IPS DF 6.9 (cell line): ENCODE results near the gene GAN.
"Not testable (repeated sequence)": the region's sequence is repeated elsewhere in the genome, so short reads cannot be mapped to it uniquely, and the experiment has no call there.

ENCODE experiments used
- DNase-seq: peaks from one replicate; pipeline ENCODE4 v3.0.0-alpha.2; 2013; ENCODE audit warnings: low read depth, low spot score
- H3K27ac ChIP-seq: one replicate; pipeline ENCODE4 v1.5.1; 2013; ENCODE audit warnings: low read length, control low read depth
- H3K27me3 ChIP-seq: 2 replicates; pipeline ENCODE4 v1.6.1; 2013; ENCODE audit warnings: mild to moderate bottlenecking, low read length; ENCODE audit not compliant: control insufficient read depth, insufficient read depth
- H3K36me3 ChIP-seq: 2 replicates; pipeline ENCODE4 v1.6.1; 2013; ENCODE audit warnings: low read length; ENCODE audit not compliant: control insufficient read depth, insufficient read depth
- H3K4me1 ChIP-seq: 2 replicates; pipeline ENCODE4 v1.6.1; 2013; ENCODE audit warnings: low read length; ENCODE audit not compliant: control insufficient read depth, insufficient read depth
- H3K4me3 ChIP-seq: 2 replicates; pipeline ENCODE4 v1.5.1; 2013; ENCODE audit warnings: mild to moderate bottlenecking, low read length
- H3K9me3 ChIP-seq: 2 replicates; pipeline ENCODE4 v1.6.1; 2013; ENCODE audit warnings: low read length, inconsistent platforms; ENCODE audit not compliant: control insufficient read depth, insufficient read depth
- WGBS: extraction: QIAGEN DNeasy Blood & Tissue Kit; methylation state at CpG from one replicate; pipeline ENCODE4 v1.1.7; 2013; ENCODE audit warnings: mixed read lengths, missing lambda C conversion rate; ENCODE audit not compliant: insufficient read length, insufficient coverage; 5-methylcytosine and 5-hydroxymethylcytosine counted together

The GAN gene

GRCh38 chr16:81422153-81422552 lies 107.4 kb downstream of the GAN start:
- WGBS, result no CpG with 5 or more reads among the region's 7 CpGs
- H3K4me3 ChIP-seq, H3K9me3 ChIP-seq: not testable (repeated sequence)

GRCh38 chr16:81424771-81425170 lies 110.0 kb downstream of the GAN start:
- no peaks in the 10 kb centered on the region for H3K9me3 ChIP-seq
- WGBS, result no CpG with 5 or more reads among the region's 1 CpG
- no peak overlapping the region for H3K27ac ChIP-seq
- no peak overlapping the region for H3K4me3 ChIP-seq
- no peaks in the 10 kb centered on the region for H3K36me3 ChIP-seq
- no peaks in the 10 kb centered on the region for H3K4me1 ChIP-seq
- DNase-seq, result no peak
- H3K27me3 ChIP-seq, result no peaks in the 10 kb centered on the region

More at GRCh38 chr16:81422153-81422552, 107.4 kb downstream of the GAN start:
- not testable (repeated sequence) for H3K4me1 ChIP-seq, DNase-seq, H3K27me3 ChIP-seq, H3K36me3 ChIP-seq, H3K27ac ChIP-seq

- no peak overlapping the region for H3K4me3 ChIP-seq
- no peaks in the 10 kb centered on the region for H3K36me3 ChIP-seq
- H3K27me3 ChIP-seq, result no peaks in the 10 kb centered on the region
- no peaks in the 10 kb centered on the region for H3K4me1 ChIP-seq
- WGBS, result no CpG with 5 or more reads among the region's 6 CpGs
- no peak overlapping the region for H3K27ac ChIP-seq
- DNase-seq, result no peak
- no peaks in the 10 kb centered on the region for H3K9me3 ChIP-seq
These were observed 112.5 kb downstream of the GAN start for GRCh38 chr16:81427219-81427618.

DNA sequence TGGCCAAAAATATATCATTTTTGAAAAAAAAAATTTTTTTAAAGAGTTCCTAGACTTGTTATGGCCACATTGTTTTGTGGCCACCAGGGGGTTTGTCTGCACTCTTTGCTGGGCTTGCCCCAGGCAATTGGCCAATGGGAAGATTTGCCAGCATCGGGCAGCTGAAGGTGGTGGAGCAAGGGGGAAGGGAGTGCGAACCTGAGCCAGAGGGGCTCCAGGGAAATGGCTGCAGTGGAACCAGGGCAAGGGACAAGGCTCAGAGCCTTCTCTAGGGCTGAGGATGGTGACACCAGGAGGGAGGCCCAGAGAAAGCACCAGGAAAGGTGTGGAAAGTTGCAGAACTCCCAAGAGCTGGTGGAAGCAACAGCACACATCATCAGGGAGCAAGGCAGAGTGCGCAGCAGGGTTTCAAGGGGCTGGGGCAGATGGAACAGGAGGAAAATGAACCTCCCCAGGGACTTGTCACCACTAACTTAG lies 114.3 kb downstream of the GAN start:
- Histone ChIP-seq H3K27ac (no peak overlapping the region), H3K4me3 (no peak overlapping the region), H3K4me1 (peaks cover 2% of the 10 kb centered on the region; the same call in 1 of the 2 replicates), H3K27me3 (no peaks in the 10 kb centered on the region), H3K9me3 (no peaks in the 10 kb centered on the region), H3K36me3 (no peaks in the 10 kb centered on the region)
- no CpG with 5 or more reads among the region's 3 CpGs for WGBS
- DNase-seq, result no peak

GRCh38 chr16:81431554-81432353 lies 117.0 kb downstream of the GAN start:
- no peaks in the 10 kb centered on the region for H3K27me3 ChIP-seq
- H3K4me1 ChIP-seq, result peaks cover 2% of the 10 kb centered on the region; the same call in 1 of the 2 replicates
- H3K27ac ChIP-seq, result no peak overlapping the region
- DNase-seq, result no peak
- H3K9me3 ChIP-seq, result no peaks in the 10 kb centered on the region
- no peaks in the 10 kb centered on the region for H3K36me3 ChIP-seq
- H3K4me3 ChIP-seq, result no peak overlapping the region
- no CpG with 5 or more reads among the region's 23 CpGs for WGBS

- no CpG with 5 or more reads among the region's 14 CpGs for WGBS
- Histone ChIP-seq H3K4me3 (no peak overlapping the region), H3K36me3 (no peaks in the 10 kb centered on the region), H3K9me3 (no peaks in the 10 kb centered on the region), H3K27ac (no peak overlapping the region), H3K4me1 (peaks cover 2% of the 10 kb centered on the region; the same call in 1 of the 2 replicates), H3K27me3 (no peaks in the 10 kb centered on the region)
- no peak for DNase-seq
These were observed 118.3 kb downstream of the GAN start for GRCh38 chr16:81432937-81433557.

DNA sequence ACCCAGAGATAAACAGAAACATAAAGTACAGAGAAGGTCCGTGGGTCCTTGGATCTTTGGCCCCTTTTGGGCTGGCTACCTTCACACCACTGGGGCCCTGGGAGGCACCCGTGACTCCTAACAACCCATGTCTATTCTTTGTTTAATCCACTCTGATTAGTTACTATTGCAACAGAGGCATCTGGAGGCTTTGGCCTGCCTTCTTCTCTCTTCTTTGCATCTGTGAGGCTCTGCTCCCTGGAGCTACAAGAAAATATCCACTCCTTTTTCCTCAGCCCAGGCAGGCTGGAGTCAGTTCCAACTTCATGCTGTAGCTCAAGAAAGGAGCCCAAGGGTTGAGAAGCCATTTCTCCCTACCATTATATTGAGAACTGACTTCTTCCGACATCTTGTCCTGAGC lies 120.3 kb downstream of the GAN start:
- no peak for DNase-seq
- H3K27ac ChIP-seq, result no peak overlapping the region
- H3K27me3 ChIP-seq, result no peaks in the 10 kb centered on the region
- H3K4me3 ChIP-seq, result no peak overlapping the region
- no peaks in the 10 kb centered on the region for H3K9me3 ChIP-seq
- no peaks in the 10 kb centered on the region for H3K36me3 ChIP-seq
- WGBS, result no CpG with 5 or more reads among the region's 3 CpGs
- H3K4me1 ChIP-seq, result peaks cover 2% of the 10 kb centered on the region; the same call in 1 of the 2 replicates

- no peaks in the 10 kb centered on the region for H3K36me3 ChIP-seq
- no peak overlapping the region for H3K4me3 ChIP-seq
- no peaks in the 10 kb centered on the region for H3K9me3 ChIP-seq
- no CpG with 5 or more reads among the region's 2 CpGs for WGBS
- no peaks in the 10 kb centered on the region for H3K27me3 ChIP-seq
- H3K4me1 ChIP-seq, result peaks cover 2% of the 10 kb centered on the region; the same call in 1 of the 2 replicates
- DNase-seq, result no peak
- H3K27ac ChIP-seq, result no peak overlapping the region
These were observed 120.8 kb downstream of the GAN start for GRCh38 chr16:81435567-81435966.

- no peak overlapping the region for H3K27ac ChIP-seq
- H3K27me3 ChIP-seq, result no peaks in the 10 kb centered on the region
- peaks cover 2% of the 10 kb centered on the region; the same call in 1 of the 2 replicates for H3K4me1 ChIP-seq
- no CpG with 5 or more reads among the region's 6 CpGs for WGBS
- H3K9me3 ChIP-seq, result no peaks in the 10 kb centered on the region
- H3K36me3 ChIP-seq, result no peaks in the 10 kb centered on the region
- H3K4me3 ChIP-seq, result no peak overlapping the region
- DNase-seq, result no peak
These were observed 121.6 kb downstream of the GAN start for GRCh38 chr16:81436386-81436785.

GRCh38 chr16:81437865-81438264 lies 123.1 kb downstream of the GAN start:
- no peaks in the 10 kb centered on the region for H3K36me3 ChIP-seq
- no peaks in the 10 kb centered on the region for H3K9me3 ChIP-seq
- no peak for DNase-seq
- H3K27ac ChIP-seq, result no peak overlapping the region
- H3K4me3 ChIP-seq, result no peak overlapping the region
- H3K27me3 ChIP-seq, result no peaks in the 10 kb centered on the region
- WGBS, result no CpG with 5 or more reads among the region's 10 CpGs
- H3K4me1 ChIP-seq, result peaks cover 2% of the 10 kb centered on the region; the same call in 1 of the 2 replicates
